LNCAP (cell line): ENCODE results near the gene NOVA1.

Experiments
- CTCF ChIP-seq: fragments of 450-650 bp; IDR thresholded peaks from 2 replicates; pipeline ENCODE4 v1.5.1; 2017; ENCODE audit warnings: mild to moderate bottlenecking

Gene NOVA1

GRCh38 chr14:26597071-26597588, 703 bp downstream of the NOVA1 start:
- TF ChIP-seq CTCF, result no peak

- TF ChIP-seq CTCF, result no peak
Measured at GRCh38 chr14:26596543-26597061, 1.2 kb downstream of the NOVA1 start.

- no peak for TF ChIP-seq CTCF
Measured at GRCh38 chr14:26595926-26596542, 1.8 kb downstream of the NOVA1 start.

GRCh38 chr14:26594756-26595545, 2.9 kb downstream of the NOVA1 start:
- TF ChIP-seq CTCF, result no peak

GRCh38 chr14:26594148-26594547, 3.7 kb downstream of the NOVA1 start:
- no peak for TF ChIP-seq CTCF

- TF ChIP-seq CTCF, result no peak
Measured at GRCh38 chr14:26593357-26593756, 4.5 kb downstream of the NOVA1 start.

- no peak for TF ChIP-seq CTCF
Measured at GRCh38 chr14:26589925-26590324, 7.9 kb downstream of the NOVA1 start.
